GM04503 (cell line): ENCODE measurements around the gene CBLC.
"Not testable (repeated sequence)": the region's sequence is repeated elsewhere in the genome, so short reads cannot be mapped to it uniquely, and the experiment has no call there.

Experiments used
- DNase-seq: peaks from one replicate; pipeline ENCODE4 v3.0.0-alpha.2; 2012; ENCODE audit warnings: low read depth

The CBLC gene

GRCh38 chr19:44765033-44765948 is 12.4 kb upstream of the CBLC start:
- DNase-seq: no peak

DNA sequence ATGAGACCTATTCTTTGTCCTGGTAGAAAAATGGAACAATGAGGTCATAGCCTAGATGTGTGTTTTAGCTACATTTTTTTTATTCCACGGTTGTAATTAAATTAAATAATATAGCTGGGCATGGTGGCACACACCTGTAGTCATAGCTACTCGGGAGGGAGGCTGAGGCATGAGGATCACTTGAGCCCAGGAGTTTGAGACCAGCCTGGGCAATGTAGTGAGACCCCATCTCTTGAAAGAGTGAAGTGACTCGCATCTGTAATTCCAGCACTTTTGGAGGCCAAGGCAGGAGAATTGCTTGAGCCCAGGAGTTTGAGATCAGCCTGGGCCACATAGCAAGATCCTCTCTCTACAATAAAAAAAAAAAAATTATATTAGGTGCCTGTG is 11.7 kb upstream of the CBLC start:
- DNase-seq: no peak

- DNase-seq: no peak
These were observed 10.2 kb upstream of the CBLC start for GRCh38 chr19:44767295-44768180.

- no peak for DNase-seq
These were observed 7.0 kb upstream of the CBLC start for GRCh38 chr19:44770550-44771257.

- DNase-seq: not testable (repeated sequence)
These were observed 5.5 kb upstream of the CBLC start for GRCh38 chr19:44772144-44772543.

DNA sequence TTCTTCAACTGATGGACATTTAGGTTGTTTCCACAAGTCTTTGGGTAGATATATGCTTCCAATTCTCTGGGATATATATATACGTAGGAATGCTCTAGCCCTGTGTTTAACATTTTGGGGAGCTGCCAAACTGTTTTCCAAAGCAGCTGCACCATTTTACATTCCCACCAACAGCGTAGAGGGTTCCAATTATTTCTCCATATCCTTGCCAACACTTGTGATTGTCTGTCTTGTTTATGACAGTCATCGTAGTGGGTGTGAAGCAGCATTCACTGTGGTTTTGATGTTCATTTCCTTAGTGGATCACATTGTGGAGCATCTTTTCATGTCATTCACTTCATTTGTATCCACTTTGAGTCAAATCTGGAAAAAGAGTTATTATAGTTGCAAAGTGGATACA is 4.7 kb upstream of the CBLC start:
- DNase-seq: no peak

GRCh38 chr19:44775676-44776240 is 1.9 kb upstream of the CBLC start:
- no peak for DNase-seq

DNA sequence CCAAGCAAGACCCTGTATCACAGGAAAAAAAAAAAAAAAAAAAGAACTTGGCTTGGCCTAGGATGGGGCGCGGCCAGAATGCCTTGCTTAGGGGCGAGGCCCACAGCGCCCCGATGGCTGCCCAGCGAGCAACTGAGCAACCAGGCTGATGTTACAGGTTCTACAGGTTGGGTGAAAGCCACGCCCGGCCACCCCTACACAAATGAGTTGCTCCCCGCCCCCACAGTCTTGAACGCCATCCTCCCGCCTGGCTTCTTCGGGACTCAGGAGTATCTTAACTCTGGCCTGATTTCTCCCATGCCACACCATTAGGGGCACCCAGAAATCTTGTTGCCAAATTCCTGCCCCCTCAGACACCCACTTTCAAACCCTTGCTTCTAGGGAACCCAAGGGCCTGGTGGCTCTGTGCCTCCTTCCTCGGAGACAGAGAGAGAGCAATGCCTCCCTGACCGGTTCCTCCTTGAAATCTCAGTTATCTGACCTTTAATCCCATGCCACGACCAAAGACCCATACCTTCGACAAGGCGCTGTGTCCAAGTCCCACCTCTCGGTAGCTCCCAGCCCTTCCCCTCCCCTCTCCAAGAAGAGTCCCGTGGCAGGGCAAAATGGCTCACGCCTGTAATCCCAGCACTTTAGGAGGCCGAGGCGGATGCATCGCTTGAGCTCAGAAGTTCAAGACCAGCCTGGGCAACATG is 1.1 kb upstream of the CBLC start:
- no peak for DNase-seq

DNA sequence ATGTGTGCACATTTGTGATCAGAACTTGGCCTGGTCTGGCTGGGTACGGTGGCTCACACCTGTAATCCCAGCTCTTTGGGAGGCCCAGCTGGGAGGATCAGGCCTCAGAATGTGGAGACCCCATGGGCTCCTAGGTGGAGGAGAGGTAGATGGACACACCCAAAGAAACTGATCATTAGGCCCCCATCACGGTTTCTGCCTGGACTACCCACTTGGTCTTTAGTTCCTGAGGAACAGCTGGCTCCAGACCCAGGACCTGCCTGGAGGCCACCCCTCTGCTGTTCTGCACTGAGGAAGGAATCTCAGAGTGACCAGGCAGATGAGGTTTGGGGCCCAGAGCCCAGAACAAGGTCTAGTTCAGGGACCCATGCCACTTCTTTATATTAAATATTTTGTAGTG is 1.5 kb downstream of the CBLC start:
- no peak for DNase-seq

DNA sequence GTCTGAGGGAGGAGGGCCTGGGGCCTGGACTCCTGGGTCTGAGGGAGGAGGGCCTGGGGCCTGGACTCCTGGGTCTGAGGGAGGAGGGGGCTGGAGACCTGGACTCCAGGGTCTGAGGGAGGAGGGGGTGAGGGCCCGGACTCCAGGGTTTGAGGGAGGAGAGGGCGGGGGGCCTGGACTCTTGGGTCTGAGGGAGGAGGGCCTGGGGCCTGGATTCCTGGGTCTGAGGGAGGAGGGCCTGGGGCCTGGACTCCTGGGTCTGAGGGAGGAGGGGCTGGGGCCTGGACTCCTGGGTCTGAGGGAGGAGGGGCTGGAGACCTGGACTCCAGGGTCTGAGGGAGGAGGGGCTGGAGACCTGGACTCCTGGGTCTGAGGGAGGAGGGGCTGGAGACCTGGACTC is 4.0 kb downstream of the CBLC start:
- DNase-seq: not testable (repeated sequence)

GRCh38 chr19:44782729-44783128 is 5.0 kb downstream of the CBLC start:
- no peak for DNase-seq

DNA sequence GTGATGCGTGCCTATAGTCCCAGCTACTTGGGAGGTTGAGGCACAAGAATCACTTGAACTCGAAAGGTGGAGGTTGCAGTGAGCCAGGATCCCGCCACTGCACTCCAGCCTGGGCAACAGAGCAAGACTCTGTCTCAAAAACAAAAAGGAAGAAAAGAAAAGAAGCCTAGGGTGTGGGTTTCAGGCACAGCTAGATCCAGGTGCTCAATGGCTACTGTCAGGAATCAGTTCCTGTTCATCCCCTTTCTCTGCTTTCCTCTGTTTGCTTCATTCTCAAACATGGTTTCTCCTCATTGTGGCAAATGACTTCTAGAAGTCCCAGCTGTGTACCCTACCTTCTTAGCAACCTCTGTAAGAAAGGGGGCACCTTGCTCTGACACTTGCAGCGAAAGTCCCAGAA is 5.9 kb downstream of the CBLC start:
- no peak for DNase-seq

GRCh38 chr19:44785271-44785670 is 7.6 kb downstream of the CBLC start:
- DNase-seq: no peak

- DNase-seq: no peak
These were observed 8.3 kb downstream of the CBLC start for GRCh38 chr19:44785993-44786392.

DNA sequence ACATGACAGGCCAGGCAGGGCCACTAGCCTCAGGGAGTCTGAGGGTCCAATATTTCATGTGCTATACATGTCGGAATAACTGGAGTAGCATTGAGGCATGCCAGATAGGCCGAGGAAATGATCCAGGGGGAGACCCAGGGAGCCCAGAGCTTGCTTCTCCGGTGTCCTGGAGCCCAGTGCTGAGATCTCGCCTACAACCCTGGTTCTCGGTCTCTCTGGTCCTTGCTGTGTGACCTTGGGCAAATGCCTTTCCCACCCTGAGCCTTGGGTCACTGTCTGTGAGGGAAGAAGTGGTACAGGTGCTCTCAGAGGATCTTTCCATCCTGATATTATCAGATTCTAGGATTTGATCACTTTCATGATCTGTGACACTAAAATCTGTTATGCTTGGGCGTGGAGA is 11.3 kb downstream of the CBLC start:
- no peak for DNase-seq

GRCh38 chr19:44789943-44790483 is 12.3 kb downstream of the CBLC start:
- DNase-seq: no peak

- DNase-seq: no peak
These were observed 14.6 kb downstream of the CBLC start for GRCh38 chr19:44792281-44792680.

DNA sequence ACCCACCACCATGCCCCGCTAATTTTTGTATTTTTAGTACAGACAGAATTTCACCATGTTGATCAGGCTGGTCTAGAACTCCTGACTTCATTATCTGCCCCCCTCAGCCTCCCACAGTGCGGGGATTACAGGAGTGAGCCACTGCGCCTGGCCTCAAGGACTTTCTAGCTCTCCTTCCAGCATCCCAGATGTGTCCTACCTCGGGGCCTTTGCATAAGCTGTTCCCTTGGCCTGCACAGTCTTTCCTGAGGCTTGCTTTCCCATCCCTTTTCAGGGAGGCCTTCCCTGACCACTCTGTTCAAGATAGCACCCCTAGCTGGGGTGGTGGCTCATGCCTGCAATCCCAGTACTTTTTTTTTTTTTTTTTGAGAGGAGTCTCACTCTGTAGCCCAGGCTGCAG is 16.9 kb downstream of the CBLC start:
- no peak for DNase-seq

DNA sequence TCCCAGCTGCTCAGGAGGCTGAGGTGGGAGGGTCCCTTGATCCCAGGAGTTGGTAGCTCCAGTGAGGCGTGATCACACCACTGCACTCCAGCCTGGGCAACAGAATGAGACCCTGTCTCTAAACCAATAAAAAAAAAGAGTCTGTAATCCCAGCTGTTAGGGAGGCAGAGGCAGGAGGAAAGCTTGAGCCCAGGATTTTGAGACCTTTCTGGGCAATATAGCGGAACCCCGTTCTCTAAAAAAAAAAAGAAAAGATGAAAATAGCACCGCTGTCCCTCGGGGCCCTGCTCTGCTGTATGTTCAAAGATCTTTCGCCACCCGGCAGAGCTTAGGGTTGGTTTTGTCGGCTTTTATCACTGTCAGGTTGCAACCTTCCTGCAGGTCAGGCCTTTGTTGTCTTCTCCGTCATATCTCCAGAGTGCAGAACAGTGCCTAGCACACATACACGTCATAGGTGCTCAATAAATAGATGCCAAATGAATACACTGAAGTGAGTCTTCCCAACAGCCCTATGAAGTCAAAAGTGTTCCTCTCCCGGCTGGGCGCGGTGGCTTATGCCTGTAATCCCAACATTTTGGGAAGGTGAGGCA is 17.8 kb downstream of the CBLC start:
- DNase-seq: no peak

GRCh38 chr19:44796701-44797115 is 19.0 kb downstream of the CBLC start:
- DNase-seq: no peak
